Activated CD4-positive, CD25-positive, alpha-beta regulatory T cell treated with anti-CD3 and anti-CD28 coated beads, Interleukin-2, amount 50 U/mL, for 24 hours (primary cell): ENCODE results near the gene LPGAT1.
"Not testable (repeated sequence)": the region's sequence is repeated elsewhere in the genome, so short reads cannot be mapped to it uniquely, and the experiment has no call there.

ENCODE experiments used
- ATAC-seq, 2 donors: fragments of 150-1000 bp; cut with Tn5 transposase; one replicate each; pipeline ENCODE4 v1.10.0; 2021; ENCODE audit warnings: mild to moderate bottlenecking in 1 of 2, moderate library complexity in 1 of 2

The LPGAT1 gene

DNA sequence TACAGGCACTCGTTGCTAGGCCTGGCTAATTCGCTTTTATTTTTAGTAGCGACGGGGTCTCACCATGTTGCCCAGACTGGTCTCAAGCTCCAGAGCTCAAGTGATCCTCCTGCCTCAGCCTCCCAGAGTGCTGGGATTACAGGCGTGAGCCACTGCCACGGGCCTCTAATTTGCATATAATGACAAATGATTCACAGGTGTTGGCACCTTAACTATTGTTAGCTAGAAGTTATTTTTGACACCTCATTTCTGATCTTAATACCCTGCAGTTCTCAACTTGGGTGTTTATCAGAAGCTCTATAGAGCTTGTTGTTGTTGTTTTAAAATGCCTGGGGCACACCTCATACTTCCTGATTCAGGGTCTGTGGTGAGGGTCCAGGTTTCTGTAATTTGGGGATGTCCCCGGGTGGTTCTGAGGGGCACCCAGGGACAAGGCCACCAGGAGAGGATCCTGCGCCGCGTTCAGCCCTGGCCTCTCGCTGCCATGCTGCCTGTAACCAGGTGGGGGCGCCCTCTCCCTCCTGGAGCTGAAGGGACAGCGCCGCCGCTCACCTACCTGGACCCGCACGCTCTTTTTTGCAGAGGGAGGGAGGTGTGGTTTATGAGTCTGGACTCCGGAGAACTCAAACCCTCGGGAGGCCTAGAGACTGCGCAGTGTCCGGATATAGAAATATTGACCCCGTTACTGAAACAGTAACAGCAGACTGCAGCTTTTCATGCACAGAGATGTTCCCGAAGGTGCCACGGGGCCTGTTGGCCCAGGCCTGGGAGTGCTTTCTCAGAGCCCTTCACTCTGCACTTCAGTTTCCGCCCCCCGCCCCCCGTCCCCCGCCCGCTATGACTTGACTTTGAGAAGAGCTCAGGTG, 132.2 kb downstream of the LPGAT1 start:
- ATAC-seq: peak; percentile 77 to 82

DNA sequence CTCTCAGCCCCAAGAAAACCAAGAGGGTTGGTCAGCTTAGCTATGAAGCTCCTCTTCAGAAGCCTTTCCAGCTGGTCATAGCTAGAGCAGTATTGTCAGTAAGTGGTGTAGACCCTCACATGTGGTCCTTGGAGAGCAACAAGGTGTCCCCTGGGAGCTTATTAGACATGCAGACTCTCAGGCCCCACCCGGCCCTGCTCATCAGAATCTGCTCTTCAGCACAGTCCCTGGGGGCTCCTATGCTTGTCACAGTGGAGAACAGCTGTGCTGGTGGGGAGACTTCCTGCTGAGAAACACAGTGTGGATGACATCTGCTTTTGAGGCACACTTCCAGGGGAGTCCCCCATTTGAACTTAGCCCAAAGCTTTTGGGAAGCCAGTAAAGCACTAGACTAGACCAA, 133.2 kb downstream of the LPGAT1 start:
- peak in 1 of 2 donors; percentile 25 for ATAC-seq

DNA sequence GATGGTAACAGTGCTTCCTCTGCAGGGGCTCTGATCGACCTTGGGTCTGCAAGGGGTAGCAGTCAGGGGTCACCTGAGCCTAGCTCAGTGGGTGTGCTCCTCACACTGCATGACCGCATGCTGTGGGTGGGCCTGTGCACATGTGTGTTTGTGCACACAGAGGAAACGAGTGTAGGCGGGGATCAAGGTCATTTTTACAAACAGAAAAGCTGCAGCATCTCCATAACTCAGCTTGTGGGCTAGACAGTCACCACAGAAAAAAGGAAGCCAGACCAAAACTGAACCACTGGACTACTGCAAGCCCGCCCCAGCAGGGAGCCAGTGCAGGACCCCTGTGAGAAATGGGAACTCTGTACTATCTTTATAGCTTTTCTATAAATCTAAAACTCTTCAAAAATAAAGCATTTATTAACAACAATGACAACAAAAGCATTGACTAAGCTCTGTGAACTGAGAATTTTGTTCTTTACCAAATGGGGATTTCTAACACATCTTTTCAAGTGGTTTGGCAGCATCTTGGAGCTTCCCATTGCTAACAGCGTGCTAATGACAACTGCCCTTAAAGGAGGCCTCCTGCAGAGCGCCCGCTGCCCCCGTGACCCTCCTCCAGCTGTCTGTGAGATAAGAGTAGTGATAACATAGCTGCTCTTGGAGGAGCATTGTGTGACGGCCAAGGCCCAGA, 135.3 kb downstream of the LPGAT1 start:
- peak in 1 of 2 donors; percentile 28 for ATAC-seq

DNA sequence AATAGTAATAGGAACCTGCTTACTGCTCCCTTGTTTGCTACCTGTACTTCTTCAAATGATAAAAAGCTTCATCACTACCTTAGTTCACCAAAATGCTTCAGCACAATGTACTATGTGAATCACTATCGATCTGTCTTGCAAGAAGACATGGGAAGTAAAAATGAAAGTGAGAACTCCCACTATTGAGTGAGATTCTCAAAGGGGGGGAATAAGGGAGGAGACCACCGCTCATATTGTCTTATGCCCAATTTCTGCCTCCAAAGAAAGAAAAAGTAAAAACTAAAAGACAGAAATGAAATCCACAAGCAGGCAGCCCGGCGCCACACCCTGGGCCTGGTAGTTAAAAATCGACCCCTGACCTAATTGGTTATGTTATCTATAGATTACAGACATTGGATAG, 136.7 kb downstream of the LPGAT1 start:
- not testable (repeated sequence) for ATAC-seq
